Spleen (tissue), 11 donors: ENCODE results near the gene NMU. TPM values are rescaled to one million over a fixed set of nuclear protein-coding genes. Genes with fewer than 3 reads are reported as not detected.
"Not testable (repeated sequence)": the region's sequence is repeated elsewhere in the genome, so short reads cannot be mapped to it uniquely, and the experiment has no call there.

Experiments
- DNase-seq: peaks from one replicate; pipeline ENCODE4 v3.0.0-alpha.2; 2020
- H3K27ac ChIP-seq, 8 donors: fragments of 200-600 bp; sonication (generic) in 7 of 8; 1 replicate in 4 of 8; 2 replicates in 4 of 8; pipeline versions ENCODE4 v1.5.0 to v1.8.0; 2016 to 2021; ENCODE audit warnings: inconsistent platforms in 4 of 8, mild to moderate bottlenecking in 4 of 8, moderate library complexity in 1 of 8
- H3K27me3 ChIP-seq, 7 donors: fragments of 200-600 bp; sonication (generic) in 6 of 7; replicated peaks in 1 of 7; 1 replicate in 4 of 7; 2 replicates in 3 of 7; pipeline versions ENCODE4 v1.5.0 to v1.8.0; 2016 to 2021; ENCODE audit warnings: inconsistent platforms in 3 of 7, mild to moderate bottlenecking in 1 of 7
- H3K36me3 ChIP-seq, 6 donors: fragments of 200-600 bp; sonication (generic) in 5 of 6; 1 replicate in 4 of 6; 2 replicates in 2 of 6; pipeline versions ENCODE4 v1.5.0 to v1.8.0; 2016 to 2021; ENCODE audit warnings: inconsistent platforms in 2 of 6
- H3K4me1 ChIP-seq, 6 donors: fragments of 200-600 bp; sonication (generic) in 5 of 6; 1 replicate in 3 of 6; 2 replicates in 3 of 6; pipeline versions ENCODE4 v1.5.0 to v1.8.0; 2016 to 2021; ENCODE audit warnings: inconsistent platforms in 3 of 6
- H3K4me3 ChIP-seq, 8 donors: fragments of 200-600 bp; sonication (generic) in 7 of 8; 1 replicate in 4 of 8; 2 replicates in 4 of 8; pipeline versions ENCODE4 v1.5.0 to v1.8.0; 2016 to 2021; ENCODE audit warnings: inconsistent platforms in 4 of 8, mild to moderate bottlenecking in 4 of 8, moderate library complexity in 2 of 8
- H3K9me3 ChIP-seq, 8 donors: fragments of 200-600 bp; sonication (generic) in 7 of 8; 1 replicate in 4 of 8; 2 replicates in 4 of 8; pipeline versions ENCODE4 v1.5.0 to v1.8.0; 2016 to 2021; ENCODE audit warnings: inconsistent platforms in 4 of 8
- CTCF ChIP-seq, 11 experiments: fragments of 200-600 bp in 7 of 11; fragments of 450-650 bp in 4 of 11; sonication (generic) in 4 of 11; IDR thresholded peaks in 8 of 11; conservative IDR thresholded peaks in 3 of 11; 1 replicate in 7 of 11; 2 replicates in 4 of 11; pipeline versions ENCODE4 v1.4.0 to v1.8.0; 2016 to 2021; ENCODE audit warnings: antibody characterized with exemption in 11 of 11, inconsistent platforms in 4 of 11, mild to moderate bottlenecking in 1 of 11
- POLR2A ChIP-seq, 3 donors: fragments of 450-650 bp; IDR thresholded peaks; one replicate each; pipeline ENCODE4 v1.5.1; 2017; ENCODE audit warnings: antibody characterized with exemption in 3 of 3, mild to moderate bottlenecking in 1 of 3
- POLR2AphosphoS5 ChIP-seq, 3 donors: sonication (generic); formaldehyde crosslinking; IDR thresholded peaks; one replicate each; pipeline ENCODE4 v1.5.1; 2017; ENCODE audit warnings: antibody characterized with exemption in 3 of 3
- WGBS, 5 donors: extraction: QIAGEN DNeasy Blood & Tissue Kit in 3 of 5; methylation state at CpG; one replicate each; pipeline versions ENCODE4 v1.1.5 to v1.1.7; 2013 to 2018; 5-methylcytosine and 5-hydroxymethylcytosine counted together
- intact Hi-C: fragments of 100-400 bp; cut with DNase I; formaldehyde crosslinking; loops from one replicate; pipeline ENCODE4 v1.15.0; 2023; ENCODE audit warnings: low total_unique reads
- polyA plus RNA-seq, 3 donors: library from polyadenylated mRNA; stranded (reverse); fragments of 200-250 nt; gene quantifications; one replicate each; pipeline ENCODE4 v1.2.1, GENCODE V29; 2013
- total RNA-seq, 7 donors: library from RNA; depleted of rRNA in 3 of 7; stranded (reverse); fragments of >200 nt in 3 of 7; fragmentation: NEBNext Ultra II Directional in 4 of 7; extraction: Animal tissue kit (Norgen Biotek cat#: 25700) in 4 of 7; gene quantifications; one replicate each; pipeline versions ENCODE4 v1.1.0 to v1.2.1, GENCODE V29; 2016 to 2021
- donor health status: healthy with polysubstance abuse.
- donor health status: DM: no; HTN: no; CAD: no; lungs with moderate emphysema.
- donor health status: DM: no; HTN: no; CAD: no.
- donor health status: Bipolar disorder and iron deficiency.
- donor health status: healthy.
- donor health status: DM: no; HTN: no; CAD: no.
- donor health status: DM: yes; HTN: yes; CAD: no.

Gene NMU
- total and polyA plus RNA-seq, 10 donors: 0.09 to 1.2 TPM; not detected in 8

GRCh38 chr4:55633903-55634302, 2.2 kb downstream of the NMU start:
- intact Hi-C loops: no loop called here
- Histone ChIP-seq H3K27ac (no peak overlapping the region), H3K4me1 (peaks cover 5 to 28% (median 22%) of the 10 kb centered on the region in 6 donors), H3K9me3 (no peaks in the 10 kb centered on the region), H3K4me3 (no peak overlapping the region), H3K27me3 (peaks cover 0 to 69% (median 41%) of the 10 kb centered on the region in 7 donors), H3K36me3 (no peaks in the 10 kb centered on the region)
- TF ChIP-seq CTCF (IDR thresholded peaks at IDR 0.05 in 8 of 11, conservative IDR thresholded peaks at IDR 0.05 in 3 of 11) (no peak), POLR2A (IDR thresholded peaks at IDR 0.05) (no peak), POLR2AphosphoS5 (IDR thresholded peaks at IDR 0.05) (no peak)
- DNase-seq: no peak
- 75 to 78% (median 76%) methylated on average over 6 of the region's 6 CpGs for WGBS, 5 donors

GRCh38 chr4:55625835-55626234, 10.3 kb downstream of the NMU start:
- Histone ChIP-seq H3K36me3 (no peaks in the 10 kb centered on the region), H3K27ac (no peak overlapping the region), H3K4me3 (no peak overlapping the region), H3K27me3 (peaks cover 0 to 4% (median 0%) of the 10 kb centered on the region in 7 donors), H3K9me3 (no peaks in the 10 kb centered on the region), H3K4me1 (no peaks in the 10 kb centered on the region)
- intact Hi-C loops: no loop called here
- TF ChIP-seq POLR2AphosphoS5 (IDR thresholded peaks at IDR 0.05) (no peak), POLR2A (IDR thresholded peaks at IDR 0.05) (no peak), CTCF (IDR thresholded peaks at IDR 0.05 in 8 of 11, conservative IDR thresholded peaks at IDR 0.05 in 3 of 11) (no peak)
- DNase-seq: no peak
- WGBS, 5 donors: 65 to 81% (median 73%) methylated on average over 2 of the region's 2 CpGs

- H3K27ac ChIP-seq, H3K4me3 ChIP-seq, H3K36me3 ChIP-seq, H3K4me1 ChIP-seq, intact Hi-C loops, H3K9me3 ChIP-seq, H3K27me3 ChIP-seq, DNase-seq: not testable (repeated sequence)
- WGBS, 5 donors: 52 to 73% (median 68%) methylated on average over 1 of the region's 1 CpG
Measured at GRCh38 chr4:55624063-55624462, 12.0 kb downstream of the NMU start.

- Histone ChIP-seq H3K27me3 (no peaks in the 10 kb centered on the region), H3K27ac (no peak overlapping the region), H3K4me1 (no peaks in the 10 kb centered on the region), H3K9me3 (no peaks in the 10 kb centered on the region), H3K4me3 (no peak overlapping the region), H3K36me3 (no peaks in the 10 kb centered on the region)
- DNase-seq: no peak
- 77 to 100% (median 87%) methylated on average over 1 of the region's 1 CpG for WGBS, 5 donors
- intact Hi-C loops: no loop called here
- TF ChIP-seq CTCF (IDR thresholded peaks at IDR 0.05 in 8 of 11, conservative IDR thresholded peaks at IDR 0.05 in 3 of 11) (no peak), POLR2AphosphoS5 (IDR thresholded peaks at IDR 0.05) (no peak), POLR2A (IDR thresholded peaks at IDR 0.05) (no peak)
Measured at GRCh38 chr4:55618546-55619143, 17.5 kb downstream of the NMU start.
